HEK293 (cell line): ENCODE data around the gene HPSE2.

ENCODE experiments used
- CTCF ChIA-PET: fragments of 350-600 bp; formaldehyde crosslinking; extraction: SDS; loops from one replicate; lab custom pipeline; 2021; ENCODE audit warnings: antibody characterized with exemption; lab: Yijun Ruan, JAX
- POLR2A ChIA-PET: fragments of 300-600 bp; formaldehyde crosslinking; extraction: SDS; loops from one replicate; lab custom pipeline; 2020; ENCODE audit warnings: antibody characterized with exemption, inconsistent platforms; lab: Yijun Ruan, JAX
- H3K27ac ChIP-seq: fragments of 200-500 bp; sonication (Bioruptor generic); 2 replicates; pipeline ENCODE4 v1.5.1; 2014; ENCODE audit warnings: low read depth, low read length, control low read depth, inconsistent platforms; ENCODE audit errors: extremely low read depth
- H3K36me3 ChIP-seq, 2 experiments: fragments of 200-500 bp in 1 of 2; sonication (Bioruptor generic) in 1 of 2; 1 replicate in 1 of 2; 2 replicates in 1 of 2; pipeline ENCODE4 v1.5.1; 2014 to 2017; ENCODE audit warnings: inconsistent platforms in 2 of 2, low read length in 2 of 2; ENCODE audit not compliant: control insufficient read depth in 2 of 2, insufficient read depth in 1 of 2
- H3K4me1 ChIP-seq: fragments of 200-500 bp; sonication (Bioruptor generic); 2 replicates; pipeline ENCODE4 v1.5.1; 2014; ENCODE audit warnings: mild to moderate bottlenecking, low read length, inconsistent platforms; ENCODE audit not compliant: control insufficient read depth, insufficient read depth
- H3K4me3 ChIP-seq: 2 replicates; pipeline ENCODE4 v1.5.1; 2011; ENCODE audit warnings: low read depth, mild to moderate bottlenecking, control low read depth, low read length, moderate library complexity
- H3K9me3 ChIP-seq: fragments of 200-500 bp; sonication (Bioruptor generic); 2 replicates; pipeline ENCODE4 v1.5.1; 2014; ENCODE audit warnings: low read depth, low read length, inconsistent platforms; ENCODE audit not compliant: control insufficient read depth, insufficient read depth
- KLF16 ChIP-seq: fragments of 450-650 bp; formaldehyde crosslinking; IDR thresholded peaks from 2 replicates; pipeline ENCODE4 v1.5.1; 2017; ENCODE audit warnings: missing biosample characterization, missing genetic modification characterization
- MEIS1 ChIP-seq: sonication (generic); formaldehyde crosslinking; IDR thresholded peaks from 2 replicates; pipeline ENCODE4 v1.8.1; 2022; ENCODE audit warnings: missing genetic modification reagents, mild to moderate bottlenecking, borderline replicate concordance
- ZBTB1 ChIP-seq: fragments of 450-650 bp; formaldehyde crosslinking; IDR thresholded peaks from 2 replicates; pipeline ENCODE4 v1.5.1; 2016; ENCODE audit warnings: missing biosample characterization, missing genetic modification characterization
- ZBTB7A ChIP-seq: fragments of 450-650 bp; formaldehyde crosslinking; IDR thresholded peaks from 2 replicates; pipeline ENCODE4 v1.5.1; 2016; ENCODE audit warnings: low read depth, missing biosample characterization, missing genetic modification characterization
- ZNF146 ChIP-seq: fragments of 450-650 bp; formaldehyde crosslinking; IDR thresholded peaks from 2 replicates; pipeline ENCODE4 v1.5.1; 2016; ENCODE audit warnings: missing biosample characterization, missing genetic modification characterization
- ZNF2 ChIP-seq: fragments of 450-650 bp; formaldehyde crosslinking; IDR thresholded peaks from 2 replicates; pipeline ENCODE4 v1.5.1; 2016; ENCODE audit warnings: missing biosample characterization, missing genetic modification characterization
- ZNF223 ChIP-seq: fragments of 450-650 bp; formaldehyde crosslinking; IDR thresholded peaks from 2 replicates; pipeline ENCODE4 v1.5.1; 2016; ENCODE audit warnings: missing biosample characterization, missing genetic modification characterization
- ZNF48 ChIP-seq: fragments of 450-650 bp; formaldehyde crosslinking; IDR thresholded peaks from 2 replicates; pipeline ENCODE4 v1.5.1; 2016; ENCODE audit warnings: missing biosample characterization, missing genetic modification characterization
- ZNF501 ChIP-seq: fragments of 450-650 bp; formaldehyde crosslinking; IDR thresholded peaks from 2 replicates; pipeline ENCODE4 v1.5.1; 2016; ENCODE audit warnings: missing biosample characterization, missing genetic modification characterization
- ZNF514 ChIP-seq: fragments of 450-650 bp; formaldehyde crosslinking; IDR thresholded peaks from 2 replicates; pipeline ENCODE4 v1.5.1; 2016; ENCODE audit warnings: missing biosample characterization, missing genetic modification characterization
- ZNF610 ChIP-seq: fragments of 450-650 bp; formaldehyde crosslinking; IDR thresholded peaks from 2 replicates; pipeline ENCODE4 v1.5.1; 2016; ENCODE audit warnings: missing biosample characterization, missing genetic modification characterization, borderline replicate concordance
- ZNF664 ChIP-seq: fragments of 450-650 bp; formaldehyde crosslinking; IDR thresholded peaks from 2 replicates; pipeline ENCODE4 v1.5.1; 2016; ENCODE audit warnings: missing biosample characterization, missing genetic modification characterization
- TF ChIP-seq, protein P1 (sequence below): fragments of 450-650 bp; formaldehyde crosslinking; IDR thresholded peaks from 2 replicates; pipeline ENCODE4 v1.5.1; 2016; ENCODE audit warnings: missing biosample characterization, missing genetic modification characterization
- TF ChIP-seq, protein P2 (sequence below): fragments of 450-650 bp; formaldehyde crosslinking; IDR thresholded peaks from 2 replicates; pipeline ENCODE4 v1.5.1; 2016; ENCODE audit warnings: missing biosample characterization, missing genetic modification characterization
- TF ChIP-seq, protein P3 (sequence below): fragments of 450-650 bp; formaldehyde crosslinking; IDR thresholded peaks from 2 replicates; pipeline ENCODE4 v1.5.1; 2017; ENCODE audit warnings: missing biosample characterization, missing genetic modification characterization
- TF ChIP-seq, protein P4 (sequence below): fragments of 450-650 bp; formaldehyde crosslinking; IDR thresholded peaks from 2 replicates; pipeline ENCODE4 v1.5.1; 2017; ENCODE audit warnings: missing biosample characterization, missing genetic modification characterization
- TF ChIP-seq, protein P5 (sequence below): fragments of 450-650 bp; formaldehyde crosslinking; conservative IDR thresholded peaks from 2 replicates; pipeline ENCODE4 v1.5.1; 2016; ENCODE audit warnings: low read depth, missing biosample characterization, missing genetic modification characterization

Gene HPSE2

DNA sequence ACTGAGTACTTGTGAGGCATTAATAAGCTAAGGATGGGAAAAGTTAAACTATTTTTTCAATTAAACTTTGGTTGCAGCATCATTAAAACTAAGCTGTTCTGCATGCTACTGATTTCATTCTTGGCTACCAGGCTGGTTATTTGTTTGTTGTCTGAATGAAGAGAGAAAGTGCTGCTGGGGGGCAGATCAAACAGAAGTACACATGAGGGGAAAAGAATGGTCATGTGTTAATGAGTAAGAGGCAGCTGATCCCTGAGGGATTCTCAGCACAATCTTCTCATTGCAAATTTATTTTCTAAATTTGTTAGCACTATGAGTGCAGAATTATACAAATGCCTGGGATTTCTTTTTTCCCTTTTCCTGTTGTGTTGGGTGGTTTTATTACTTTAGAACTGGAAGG is 575.7 kb downstream of the HPSE2 start:
- no peak for TF ChIP-seq ZNF501 (tag by site-specific recombination)
- TF ChIP-seq, protein P1, sequence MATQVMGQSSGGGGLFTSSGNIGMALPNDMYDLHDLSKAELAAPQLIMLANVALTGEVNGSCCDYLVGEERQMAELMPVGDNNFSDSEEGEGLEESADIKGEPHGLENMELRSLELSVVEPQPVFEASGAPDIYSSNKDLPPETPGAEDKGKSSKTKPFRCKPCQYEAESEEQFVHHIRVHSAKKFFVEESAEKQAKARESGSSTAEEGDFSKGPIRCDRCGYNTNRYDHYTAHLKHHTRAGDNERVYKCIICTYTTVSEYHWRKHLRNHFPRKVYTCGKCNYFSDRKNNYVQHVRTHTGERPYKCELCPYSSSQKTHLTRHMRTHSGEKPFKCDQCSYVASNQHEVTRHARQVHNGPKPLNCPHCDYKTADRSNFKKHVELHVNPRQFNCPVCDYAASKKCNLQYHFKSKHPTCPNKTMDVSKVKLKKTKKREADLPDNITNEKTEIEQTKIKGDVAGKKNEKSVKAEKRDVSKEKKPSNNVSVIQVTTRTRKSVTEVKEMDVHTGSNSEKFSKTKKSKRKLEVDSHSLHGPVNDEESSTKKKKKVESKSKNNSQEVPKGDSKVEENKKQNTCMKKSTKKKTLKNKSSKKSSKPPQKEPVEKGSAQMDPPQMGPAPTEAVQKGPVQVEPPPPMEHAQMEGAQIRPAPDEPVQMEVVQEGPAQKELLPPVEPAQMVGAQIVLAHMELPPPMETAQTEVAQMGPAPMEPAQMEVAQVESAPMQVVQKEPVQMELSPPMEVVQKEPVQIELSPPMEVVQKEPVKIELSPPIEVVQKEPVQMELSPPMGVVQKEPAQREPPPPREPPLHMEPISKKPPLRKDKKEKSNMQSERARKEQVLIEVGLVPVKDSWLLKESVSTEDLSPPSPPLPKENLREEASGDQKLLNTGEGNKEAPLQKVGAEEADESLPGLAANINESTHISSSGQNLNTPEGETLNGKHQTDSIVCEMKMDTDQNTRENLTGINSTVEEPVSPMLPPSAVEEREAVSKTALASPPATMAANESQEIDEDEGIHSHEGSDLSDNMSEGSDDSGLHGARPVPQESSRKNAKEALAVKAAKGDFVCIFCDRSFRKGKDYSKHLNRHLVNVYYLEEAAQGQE (tag by site-specific recombination): no peak
- TF ChIP-seq ZNF146: no peak
- no peak for TF ChIP-seq ZNF2 (tag by site-specific recombination)
- TF ChIP-seq, protein P2, sequence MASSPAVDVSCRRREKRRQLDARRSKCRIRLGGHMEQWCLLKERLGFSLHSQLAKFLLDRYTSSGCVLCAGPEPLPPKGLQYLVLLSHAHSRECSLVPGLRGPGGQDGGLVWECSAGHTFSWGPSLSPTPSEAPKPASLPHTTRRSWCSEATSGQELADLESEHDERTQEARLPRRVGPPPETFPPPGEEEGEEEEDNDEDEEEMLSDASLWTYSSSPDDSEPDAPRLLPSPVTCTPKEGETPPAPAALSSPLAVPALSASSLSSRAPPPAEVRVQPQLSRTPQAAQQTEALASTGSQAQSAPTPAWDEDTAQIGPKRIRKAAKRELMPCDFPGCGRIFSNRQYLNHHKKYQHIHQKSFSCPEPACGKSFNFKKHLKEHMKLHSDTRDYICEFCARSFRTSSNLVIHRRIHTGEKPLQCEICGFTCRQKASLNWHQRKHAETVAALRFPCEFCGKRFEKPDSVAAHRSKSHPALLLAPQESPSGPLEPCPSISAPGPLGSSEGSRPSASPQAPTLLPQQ (tag by site-specific recombination): no peak
- TF ChIP-seq ZNF514 (tag by site-specific recombination): no peak
- TF ChIP-seq MEIS1 (CRISPR knock-in tag): no peak
- ChIA-PET POLR2A (no interaction called here), CTCF (interaction anchor here (0.7 kb wide), 1 partner anchor 49 kb away, joined by 3 read pairs; no protein-coding TSS in a partner anchor)
- Histone ChIP-seq H3K4me3 (no peak overlapping the region), H3K4me1 (no peaks in the 10 kb centered on the region), H3K9me3 (peaks cover 1% of the 10 kb centered on the region; the same call in 1 of the 2 replicates), H3K27ac (no peak overlapping the region), H3K36me3 (no peaks in the 10 kb centered on the region)

DNA sequence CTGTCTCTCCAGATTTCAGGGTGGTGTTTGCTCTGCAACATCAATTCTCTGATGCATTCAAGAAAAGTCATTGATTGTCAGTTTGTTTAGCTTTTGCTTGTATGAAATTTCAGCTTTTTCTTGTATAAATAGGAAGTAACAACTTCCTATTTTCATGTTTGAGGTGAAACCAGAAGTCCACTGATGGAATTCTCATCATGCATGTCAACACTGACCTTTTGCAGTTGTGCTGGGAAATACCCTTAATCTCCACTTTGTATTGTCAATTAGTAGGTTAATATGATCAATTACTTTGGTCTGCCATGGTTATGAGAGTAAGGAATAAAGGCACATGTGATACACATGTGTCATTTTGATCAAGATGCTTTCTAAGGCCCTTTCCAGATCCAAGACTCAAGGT is 580.2 kb downstream of the HPSE2 start:
- no peaks in the 10 kb centered on the region for H3K9me3 ChIP-seq
- POLR2A ChIA-PET: no interaction called here
- H3K36me3 ChIP-seq: no peaks in the 10 kb centered on the region
- H3K4me1 ChIP-seq: no peaks in the 10 kb centered on the region
- no peak for TF ChIP-seq MEIS1 (CRISPR knock-in tag)
- TF ChIP-seq, protein P3, sequence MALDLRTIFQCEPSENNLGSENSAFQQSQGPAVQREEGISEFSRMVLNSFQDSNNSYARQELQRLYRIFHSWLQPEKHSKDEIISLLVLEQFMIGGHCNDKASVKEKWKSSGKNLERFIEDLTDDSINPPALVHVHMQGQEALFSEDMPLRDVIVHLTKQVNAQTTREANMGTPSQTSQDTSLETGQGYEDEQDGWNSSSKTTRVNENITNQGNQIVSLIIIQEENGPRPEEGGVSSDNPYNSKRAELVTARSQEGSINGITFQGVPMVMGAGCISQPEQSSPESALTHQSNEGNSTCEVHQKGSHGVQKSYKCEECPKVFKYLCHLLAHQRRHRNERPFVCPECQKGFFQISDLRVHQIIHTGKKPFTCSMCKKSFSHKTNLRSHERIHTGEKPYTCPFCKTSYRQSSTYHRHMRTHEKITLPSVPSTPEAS (tag by site-specific recombination): no peak
- TF ChIP-seq, protein P4, sequence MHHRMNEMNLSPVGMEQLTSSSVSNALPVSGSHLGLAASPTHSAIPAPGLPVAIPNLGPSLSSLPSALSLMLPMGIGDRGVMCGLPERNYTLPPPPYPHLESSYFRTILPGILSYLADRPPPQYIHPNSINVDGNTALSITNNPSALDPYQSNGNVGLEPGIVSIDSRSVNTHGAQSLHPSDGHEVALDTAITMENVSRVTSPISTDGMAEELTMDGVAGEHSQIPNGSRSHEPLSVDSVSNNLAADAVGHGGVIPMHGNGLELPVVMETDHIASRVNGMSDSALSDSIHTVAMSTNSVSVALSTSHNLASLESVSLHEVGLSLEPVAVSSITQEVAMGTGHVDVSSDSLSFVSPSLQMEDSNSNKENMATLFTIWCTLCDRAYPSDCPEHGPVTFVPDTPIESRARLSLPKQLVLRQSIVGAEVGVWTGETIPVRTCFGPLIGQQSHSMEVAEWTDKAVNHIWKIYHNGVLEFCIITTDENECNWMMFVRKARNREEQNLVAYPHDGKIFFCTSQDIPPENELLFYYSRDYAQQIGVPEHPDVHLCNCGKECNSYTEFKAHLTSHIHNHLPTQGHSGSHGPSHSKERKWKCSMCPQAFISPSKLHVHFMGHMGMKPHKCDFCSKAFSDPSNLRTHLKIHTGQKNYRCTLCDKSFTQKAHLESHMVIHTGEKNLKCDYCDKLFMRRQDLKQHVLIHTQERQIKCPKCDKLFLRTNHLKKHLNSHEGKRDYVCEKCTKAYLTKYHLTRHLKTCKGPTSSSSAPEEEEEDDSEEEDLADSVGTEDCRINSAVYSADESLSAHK (tag by site-specific recombination): no peak
- TF ChIP-seq ZBTB1 (tag by site-specific recombination): no peak
- no peak for TF ChIP-seq ZNF610 (tag by site-specific recombination)
- no peak for TF ChIP-seq ZNF48 (tag by site-specific recombination)
- CTCF ChIA-PET: no interaction called here
- H3K4me3 ChIP-seq: no peak overlapping the region
- H3K27ac ChIP-seq: no peak overlapping the region

DNA sequence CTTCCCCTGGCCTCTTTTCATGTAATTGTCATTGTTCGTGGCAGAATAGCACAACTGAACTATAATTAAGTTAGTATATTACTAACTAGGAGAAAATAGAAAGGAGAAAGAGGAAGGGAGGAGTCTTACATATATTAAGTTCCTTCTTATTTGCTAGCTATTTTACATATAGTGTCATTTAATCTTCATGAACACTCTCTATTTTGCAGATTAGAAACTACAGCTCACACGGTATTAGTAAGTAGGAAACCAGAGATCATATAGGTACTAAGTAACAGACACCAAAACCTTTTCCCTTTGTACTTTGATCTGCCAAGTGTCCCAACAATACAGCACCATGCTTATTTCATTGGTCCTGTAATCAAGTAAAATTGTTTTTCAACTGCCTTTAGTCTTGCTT is 586.5 kb downstream of the HPSE2 start:
- H3K27ac ChIP-seq: no peak overlapping the region
- no peaks in the 10 kb centered on the region for H3K9me3 ChIP-seq
- H3K36me3 ChIP-seq: no peaks in the 10 kb centered on the region
- CTCF ChIA-PET: no interaction called here
- POLR2A ChIA-PET: no interaction called here
- no peak overlapping the region for H3K4me3 ChIP-seq
- 0 out of 2 replicates have a peak, but pooled peaks cover 4% of the 10 kb centered on the region for H3K4me1 ChIP-seq
- TF ChIP-seq ZNF664 (tag by site-specific recombination) (no peak), ZBTB7A (tag by site-specific recombination) (no peak), ZNF223 (tag by site-specific recombination) (no peak), KLF16 (tag by site-specific recombination) (no peak)
- TF ChIP-seq, protein P5, sequence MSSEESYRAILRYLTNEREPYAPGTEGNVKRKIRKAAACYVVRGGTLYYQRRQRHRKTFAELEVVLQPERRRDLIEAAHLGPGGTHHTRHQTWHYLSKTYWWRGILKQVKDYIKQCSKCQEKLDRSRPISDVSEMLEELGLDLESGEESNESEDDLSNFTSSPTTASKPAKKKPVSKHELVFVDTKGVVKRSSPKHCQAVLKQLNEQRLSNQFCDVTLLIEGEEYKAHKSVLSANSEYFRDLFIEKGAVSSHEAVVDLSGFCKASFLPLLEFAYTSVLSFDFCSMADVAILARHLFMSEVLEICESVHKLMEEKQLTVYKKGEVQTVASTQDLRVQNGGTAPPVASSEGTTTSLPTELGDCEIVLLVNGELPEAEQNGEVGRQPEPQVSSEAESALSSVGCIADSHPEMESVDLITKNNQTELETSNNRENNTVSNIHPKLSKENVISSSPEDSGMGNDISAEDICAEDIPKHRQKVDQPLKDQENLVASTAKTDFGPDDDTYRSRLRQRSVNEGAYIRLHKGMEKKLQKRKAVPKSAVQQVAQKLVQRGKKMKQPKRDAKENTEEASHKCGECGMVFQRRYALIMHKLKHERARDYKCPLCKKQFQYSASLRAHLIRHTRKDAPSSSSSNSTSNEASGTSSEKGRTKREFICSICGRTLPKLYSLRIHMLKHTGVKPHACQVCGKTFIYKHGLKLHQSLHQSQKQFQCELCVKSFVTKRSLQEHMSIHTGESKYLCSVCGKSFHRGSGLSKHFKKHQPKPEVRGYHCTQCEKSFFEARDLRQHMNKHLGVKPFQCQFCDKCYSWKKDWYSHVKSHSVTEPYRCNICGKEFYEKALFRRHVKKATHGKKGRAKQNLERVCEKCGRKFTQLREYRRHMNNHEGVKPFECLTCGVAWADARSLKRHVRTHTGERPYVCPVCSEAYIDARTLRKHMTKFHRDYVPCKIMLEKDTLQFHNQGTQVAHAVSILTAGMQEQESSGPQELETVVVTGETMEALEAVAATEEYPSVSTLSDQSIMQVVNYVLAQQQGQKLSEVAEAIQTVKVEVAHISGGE (tag by site-specific recombination): no peak
